Breast epithelium (tissue), 4 donors: ENCODE results near the gene TBL3. TPM values are rescaled to one million over a fixed set of nuclear protein-coding genes. Genes with fewer than 3 reads are reported as not detected.

Experiments
- DNase-seq, 2 donors: peaks; one replicate each; pipeline ENCODE4 v3.0.0-alpha.2; 2019; ENCODE audit warnings: low spot score in 2 of 2
- H3K27ac ChIP-seq, 2 donors: fragments of 200-600 bp; sonication (generic) in 1 of 2; one replicate each; pipeline ENCODE4 v1.5.1; 2016 to 2019; ENCODE audit warnings: mild to moderate bottlenecking in 1 of 2
- H3K27me3 ChIP-seq, 2 donors: fragments of 200-600 bp; sonication (generic) in 1 of 2; one replicate each; pipeline versions ENCODE4 v1.5.1 to v1.6.0; 2017 to 2019; ENCODE audit warnings: control low read depth in 1 of 2, mild to moderate bottlenecking in 1 of 2
- H3K36me3 ChIP-seq: fragments of 200-600 bp; one replicate; pipeline ENCODE4 v1.5.1; 2019
- H3K4me1 ChIP-seq, 2 donors: fragments of 200-600 bp; sonication (generic); one replicate each; pipeline ENCODE4 v1.5.1; 2016 to 2019; ENCODE audit warnings: control low read depth in 1 of 2
- H3K4me3 ChIP-seq, 3 donors: fragments of 200-600 bp; sonication (generic); 1 replicate in 2 of 3; 2 replicates in 1 of 3; pipeline ENCODE4 v1.5.1; 2016 to 2019; ENCODE audit warnings: mild to moderate bottlenecking in 3 of 3, moderate library complexity in 2 of 3
- H3K9me3 ChIP-seq, 2 donors: fragments of 200-600 bp; sonication (generic) in 1 of 2; one replicate each; pipeline ENCODE4 v1.5.1; 2016 to 2019; ENCODE audit warnings: control low read depth in 1 of 2
- CTCF ChIP-seq, 3 donors: fragments of 450-650 bp; IDR thresholded peaks; one replicate each; pipeline ENCODE4 v1.5.1; 2016 to 2017; ENCODE audit warnings: antibody characterized with exemption in 3 of 3, mild to moderate bottlenecking in 3 of 3, moderate library complexity in 3 of 3
- POLR2A ChIP-seq: fragments of 450-650 bp; IDR thresholded peaks from one replicate; pipeline ENCODE4 v1.6.1; 2016; ENCODE audit warnings: antibody characterized with exemption, mild to moderate bottlenecking, moderate library complexity
- POLR2AphosphoS5 ChIP-seq, 3 donors: sonication (generic); formaldehyde crosslinking; IDR thresholded peaks; one replicate each; pipeline ENCODE4 v1.6.1; 2017; ENCODE audit warnings: antibody characterized with exemption in 3 of 3
- intact Hi-C: fragments of 100-400 bp; cut with DNase I; formaldehyde crosslinking; loops from one replicate; pipeline ENCODE4 v1.15.1; 2023; ENCODE audit warnings: low total_unique reads
- total RNA-seq, 3 donors: library from RNA; depleted of rRNA; stranded (reverse); fragments of >200 nt; gene quantifications; one replicate each; pipeline ENCODE4 v1.1.0, GENCODE V29; 2016

TBL3 gene
- total RNA-seq, 3 donors from 2014 or later = 32.9 to 42.3 (median 33.1) TPM

- peaks cover 0 to 15% of the 10 kb centered on the region in 2 donors for H3K4me1 ChIP-seq
- H3K4me3 ChIP-seq = peak overlapping the region in 2 of 3 donors; percentile 48 to 67
- no peak for TF ChIP-seq POLR2A
- peak overlapping the region; percentile 15 to 31 for H3K27ac ChIP-seq
- no peaks in the 10 kb centered on the region for H3K36me3 ChIP-seq
- intact Hi-C loops = no loop called here
- H3K27me3 ChIP-seq = peaks cover 5 to 25% of the 10 kb centered on the region in 2 donors
- no peak for DNase-seq
- no peaks in the 10 kb centered on the region for H3K9me3 ChIP-seq
Observed at GRCh38 chr16:1992704-1993317, 21.0 kb downstream of the TBL3 start.

GRCh38 chr16:1993731-1994131, 21.9 kb downstream of the TBL3 start:
- no peak for DNase-seq
- Histone ChIP-seq H3K27me3 (peaks cover 5 to 21% of the 10 kb centered on the region in 2 donors), H3K4me1 (peaks cover 0 to 15% of the 10 kb centered on the region in 2 donors), H3K4me3 (no peak overlapping the region), H3K36me3 (no peaks in the 10 kb centered on the region), H3K9me3 (no peaks in the 10 kb centered on the region), H3K27ac (no peak overlapping the region)
- intact Hi-C loops = no loop called here
- TF ChIP-seq POLR2AphosphoS5 (IDR thresholded peaks at IDR 0.05) = no peak
- no peak for TF ChIP-seq POLR2A
- TF ChIP-seq CTCF (IDR thresholded peaks at IDR 0.05) = no peak

GRCh38 chr16:1997494-1998359, 25.9 kb downstream of the TBL3 start:
- DNase-seq = no peak
- TF ChIP-seq CTCF (IDR thresholded peaks at IDR 0.05) (no peak), POLR2AphosphoS5 (IDR thresholded peaks at IDR 0.05) (no peak), POLR2A (no peak)
- intact Hi-C loops = no loop called here
- no peaks in the 10 kb centered on the region for H3K4me1 ChIP-seq
- no peak overlapping the region for H3K4me3 ChIP-seq
- peak overlapping the region in 1 of 2 donors; percentile 12 for H3K27ac ChIP-seq
- H3K36me3 ChIP-seq = peaks cover 12% of the 10 kb centered on the region
- H3K27me3 ChIP-seq = no peaks in the 10 kb centered on the region
- no peaks in the 10 kb centered on the region for H3K9me3 ChIP-seq

- Histone ChIP-seq H3K4me3 (no peak overlapping the region), H3K27ac (peak overlapping the region in 1 of 2 donors; percentile 12), H3K4me1 (no peaks in the 10 kb centered on the region), H3K9me3 (no peaks in the 10 kb centered on the region), H3K36me3 (peaks cover 12% of the 10 kb centered on the region), H3K27me3 (no peaks in the 10 kb centered on the region)
- intact Hi-C loops = no loop called here
- no peak for DNase-seq
- TF ChIP-seq POLR2AphosphoS5 (IDR thresholded peaks at IDR 0.05) (no peak), POLR2A (no peak), CTCF (IDR thresholded peaks at IDR 0.05) (no peak)
Observed at GRCh38 chr16:1998360-1998835, 26.5 kb downstream of the TBL3 start.

GRCh38 chr16:1998852-1999801, 27.3 kb downstream of the TBL3 start:
- no peaks in the 10 kb centered on the region for H3K27me3 ChIP-seq
- DNase-seq = no peak
- intact Hi-C loops = no loop called here
- TF ChIP-seq CTCF (IDR thresholded peaks at IDR 0.05) = no peak
- no peak for TF ChIP-seq POLR2AphosphoS5 (IDR thresholded peaks at IDR 0.05)
- TF ChIP-seq POLR2A = no peak
- no peaks in the 10 kb centered on the region for H3K9me3 ChIP-seq
- peak overlapping the region in 1 of 2 donors; percentile 12 for H3K27ac ChIP-seq
- peaks cover 1 to 3% of the 10 kb centered on the region in 2 donors for H3K4me1 ChIP-seq
- H3K4me3 ChIP-seq = no peak overlapping the region
- peaks cover 12% of the 10 kb centered on the region for H3K36me3 ChIP-seq
